ENCODE data around the gene RBKS.

RBKS gene

DNA sequence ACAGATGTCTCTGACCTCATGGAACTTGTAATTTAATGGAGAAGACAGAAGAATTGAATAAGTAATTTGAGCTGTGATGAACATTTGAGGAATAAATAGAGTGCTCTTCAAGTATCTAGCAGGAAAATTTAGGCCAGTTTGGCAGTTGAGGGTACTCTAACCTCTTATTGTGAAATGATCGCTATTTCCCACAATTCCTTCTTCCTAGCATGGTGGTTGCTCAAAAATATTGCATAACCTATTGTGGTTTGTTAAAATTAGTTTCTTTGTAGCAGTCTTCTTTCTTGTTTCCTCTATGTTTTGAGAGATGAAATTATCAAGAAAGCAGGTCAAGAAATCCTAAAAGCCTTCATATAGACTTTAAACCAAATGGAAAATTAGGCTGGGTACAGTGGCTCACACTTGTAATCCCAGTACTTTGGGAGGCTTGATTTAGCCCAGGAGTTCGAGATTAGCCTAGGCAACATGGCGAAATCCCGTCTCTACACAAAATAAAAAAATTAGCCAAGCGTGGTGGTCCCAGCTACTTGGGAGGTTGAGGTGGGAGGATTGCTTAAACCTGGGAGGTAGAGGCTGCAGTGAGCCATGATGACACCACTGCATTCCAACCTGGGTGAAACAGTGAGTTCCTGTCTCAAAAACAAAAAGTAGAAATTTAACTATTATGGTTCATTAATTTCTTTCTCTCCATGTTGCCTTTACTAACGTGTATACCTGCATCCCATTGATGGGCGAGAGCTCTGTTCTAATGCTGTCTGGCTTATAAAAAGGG is 58.7 kb downstream of the RBKS start:
- DNase-seq (ENCODE audit: low read depth in 2 of 2), result no peak

DNA sequence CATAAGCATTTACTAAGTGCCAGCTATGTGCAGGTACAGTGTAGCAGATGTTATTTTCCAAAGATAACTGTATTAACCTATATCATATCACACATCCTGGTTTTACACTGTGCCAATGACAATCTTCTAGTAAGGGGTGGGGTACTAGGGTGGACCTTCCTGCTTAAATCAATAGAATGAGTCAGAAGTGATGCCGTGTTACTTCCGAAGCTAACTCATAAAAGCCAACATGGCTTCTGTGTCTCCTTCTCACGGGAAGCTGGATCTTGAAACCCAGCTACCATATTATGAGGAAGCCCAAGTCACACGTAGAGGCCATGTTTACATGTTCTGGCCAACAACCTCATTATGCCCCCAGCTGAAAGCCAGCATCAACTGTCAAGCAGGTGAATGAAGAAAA is 59.5 kb downstream of the RBKS start:
- no peak for DNase-seq (ENCODE audit: low read depth in 2 of 2)

DNA sequence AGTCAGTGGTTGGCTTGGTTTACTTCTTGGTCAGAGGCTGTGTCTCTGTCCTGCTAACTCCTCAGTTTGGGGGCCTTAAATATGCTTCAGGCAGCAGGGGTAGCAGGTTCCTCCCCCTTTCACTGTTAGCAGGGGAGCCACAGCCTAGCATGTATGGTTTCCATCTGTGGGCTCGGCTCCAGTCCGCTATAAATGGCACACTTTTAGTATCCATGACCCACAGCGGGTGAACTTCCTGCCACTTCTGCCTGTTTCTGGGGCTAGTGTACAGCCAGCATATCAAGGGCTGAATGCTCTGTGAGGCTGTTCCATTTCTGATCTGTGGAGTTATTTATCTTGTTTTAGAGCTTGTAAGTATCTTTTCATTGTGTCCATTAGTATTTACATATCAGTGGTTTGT is 60.4 kb downstream of the RBKS start:
- DNase-seq (ENCODE audit: low read depth in 2 of 2), result no peak

DNA sequence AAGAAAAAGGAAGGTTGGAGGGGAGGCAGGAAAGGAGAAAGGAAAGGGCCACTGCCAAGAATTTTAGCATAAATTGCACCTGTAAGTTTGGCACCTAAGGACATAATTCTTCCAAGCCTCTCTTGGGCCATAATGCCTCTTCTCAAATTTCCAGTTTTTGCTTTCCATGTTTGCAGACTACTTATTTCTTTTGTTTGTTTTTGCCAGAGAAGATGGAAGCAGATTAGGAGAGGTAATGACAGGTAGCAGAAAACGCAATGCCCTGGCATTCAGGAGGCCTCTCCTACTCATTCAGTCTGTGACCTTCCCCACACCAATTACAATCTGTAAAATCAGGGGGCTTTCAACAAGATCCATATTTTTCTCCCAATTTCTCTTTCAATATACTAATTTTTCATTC is 61.9 kb downstream of the RBKS start:
- DNase-seq (ENCODE audit: low read depth in 2 of 2), result no peak

DNA sequence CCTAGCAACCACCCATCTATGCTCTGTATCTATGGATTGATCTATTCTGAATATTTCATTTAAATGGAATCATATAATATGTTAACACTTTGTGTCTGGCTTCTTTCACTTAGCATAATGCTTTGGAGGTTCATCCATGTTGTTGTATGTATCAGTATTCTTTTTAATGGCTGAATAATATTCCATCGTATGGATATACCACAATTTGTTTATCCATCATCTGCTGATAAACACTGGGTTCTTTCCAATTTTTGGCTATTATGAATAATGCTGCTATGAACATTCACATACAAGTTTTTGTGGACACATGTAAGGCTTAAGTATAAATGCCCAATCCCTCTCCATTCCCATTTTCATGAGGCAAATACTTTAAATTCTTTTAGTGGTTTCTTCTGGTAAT is 65.8 kb downstream of the RBKS start:
- DNase-seq (ENCODE audit: low read depth in 2 of 2), result no peak

DNA sequence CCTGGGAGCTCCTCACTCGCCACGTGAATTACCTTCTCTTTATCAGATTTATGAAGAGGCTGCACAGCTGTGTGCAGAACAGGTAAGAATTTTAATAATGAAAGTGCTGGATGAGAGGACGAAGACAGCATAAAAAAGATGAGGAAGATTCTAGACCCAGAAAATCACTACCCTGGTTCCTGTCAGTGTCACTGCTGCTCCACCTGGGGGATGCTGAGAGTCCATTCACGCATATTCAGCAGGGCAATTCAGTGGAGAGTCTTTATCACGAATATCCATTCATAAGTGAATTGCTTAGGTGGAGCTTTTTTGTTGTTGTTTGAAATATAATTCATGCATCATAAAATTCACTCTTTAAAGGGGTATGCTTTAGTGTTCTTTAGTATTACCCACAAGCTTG is 66.6 kb downstream of the RBKS start:
- DNase-seq (ENCODE audit: low read depth in 2 of 2), result no peak

DNA sequence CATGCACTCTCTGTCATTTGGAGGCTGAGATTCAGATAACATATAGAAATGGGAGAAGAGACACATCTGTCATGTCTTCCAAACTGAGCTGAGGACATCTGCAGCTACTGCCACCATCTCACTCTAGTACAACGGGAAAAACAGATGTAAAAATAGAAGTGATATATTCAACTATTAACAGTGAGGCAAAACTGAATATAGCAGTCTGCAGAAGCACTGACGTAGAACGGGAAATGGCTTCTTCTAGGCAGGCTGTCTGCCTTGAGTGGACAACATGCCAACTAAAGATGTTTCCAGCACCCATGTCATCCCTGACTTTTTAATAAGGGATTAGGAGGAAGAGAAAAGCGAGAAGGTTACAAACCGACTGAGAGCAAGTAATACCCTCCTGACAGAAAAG is 67.1 kb downstream of the RBKS start:
- no peak for DNase-seq (ENCODE audit: low read depth in 2 of 2)

DNA sequence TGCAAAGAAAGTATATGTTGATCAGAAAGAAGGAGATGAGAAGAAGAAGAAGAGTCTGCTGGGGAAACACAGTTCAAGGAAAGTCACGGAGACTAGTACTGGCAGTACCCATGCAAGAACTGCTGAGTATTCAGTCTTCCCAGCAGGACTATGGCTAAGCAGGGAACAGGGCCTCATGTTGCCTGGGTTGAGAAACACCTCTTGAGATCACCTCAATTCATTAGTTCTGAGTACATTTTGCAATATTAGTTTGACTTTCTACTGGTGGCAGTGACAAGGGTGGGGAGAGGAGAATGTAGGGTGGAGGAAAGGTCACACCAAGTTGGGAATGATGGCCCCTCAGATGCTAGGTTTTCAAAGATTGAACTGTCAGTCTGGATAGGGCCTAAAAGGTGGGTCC is 68.1 kb downstream of the RBKS start:
- DNase-seq (ENCODE audit: low read depth in 2 of 2), result no peak

DNA sequence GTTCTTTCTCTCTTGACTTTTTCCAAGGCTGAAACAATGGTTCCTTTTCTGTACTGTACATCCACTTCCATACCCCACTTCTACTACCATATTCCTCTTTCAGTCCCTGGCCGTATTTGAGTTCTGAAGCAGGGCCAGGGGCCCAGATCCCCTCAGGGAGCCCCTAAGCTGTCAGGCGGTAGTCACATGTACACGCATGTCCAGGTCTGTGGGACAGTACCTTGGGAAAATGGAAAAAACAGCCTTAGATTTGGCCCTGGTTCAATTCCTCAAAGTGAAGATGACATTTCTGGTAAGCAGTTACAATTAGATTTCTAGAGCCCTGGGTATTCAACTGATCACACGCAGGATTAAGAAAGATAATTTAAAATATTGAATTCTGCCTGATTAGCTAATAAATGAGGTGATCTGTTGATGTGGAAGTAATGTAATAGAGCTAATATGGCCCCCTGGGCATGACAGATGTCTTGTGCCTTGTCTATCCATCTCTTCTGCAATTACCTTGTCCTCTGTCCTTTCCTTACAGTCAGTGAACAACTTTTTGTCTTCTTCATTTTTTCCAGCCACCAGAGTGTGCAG is 74.2 kb downstream of the RBKS start:
- no peak for DNase-seq (ENCODE audit: low read depth in 2 of 2)

DNA sequence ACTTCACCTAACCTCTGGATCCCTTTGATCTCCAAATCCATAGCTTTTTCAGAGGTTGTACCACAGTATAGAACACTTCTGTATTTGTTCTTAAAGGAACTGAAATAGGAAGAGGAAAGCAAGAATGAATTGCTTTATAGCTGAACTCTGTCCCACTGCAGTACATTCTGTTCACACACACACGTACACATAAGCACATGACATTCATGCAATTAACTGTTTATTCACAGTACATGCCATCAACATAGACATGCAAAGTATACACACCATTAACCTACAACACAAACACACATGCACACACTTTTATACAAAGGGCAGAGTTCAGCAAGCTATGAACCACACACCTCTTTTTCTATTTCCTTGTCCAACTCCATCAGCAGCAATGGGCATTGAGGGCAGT is 75.4 kb downstream of the RBKS start:
- no peak for DNase-seq (ENCODE audit: low read depth in 2 of 2)

DNA sequence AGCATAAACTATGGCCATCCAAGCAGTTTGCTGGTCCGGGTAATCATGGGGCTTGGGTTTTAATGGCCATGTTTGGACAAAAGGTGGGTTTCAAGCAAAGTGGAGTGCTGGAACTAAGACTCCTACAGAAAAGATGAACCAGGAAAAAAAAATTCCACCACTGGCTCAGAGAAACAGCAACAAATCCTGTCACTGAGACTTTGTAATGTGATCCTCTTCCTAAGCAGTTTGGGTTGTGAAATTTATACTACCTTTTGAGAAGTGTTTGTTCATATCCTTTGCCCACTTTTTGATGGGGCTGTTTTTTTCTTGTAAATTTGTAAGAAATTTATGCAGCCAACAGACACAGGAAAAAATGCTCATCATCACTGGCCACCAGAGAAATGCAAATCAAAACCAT is 78.4 kb downstream of the RBKS start:
- DNase-seq (ENCODE audit: low read depth in 2 of 2), result no peak

DNA sequence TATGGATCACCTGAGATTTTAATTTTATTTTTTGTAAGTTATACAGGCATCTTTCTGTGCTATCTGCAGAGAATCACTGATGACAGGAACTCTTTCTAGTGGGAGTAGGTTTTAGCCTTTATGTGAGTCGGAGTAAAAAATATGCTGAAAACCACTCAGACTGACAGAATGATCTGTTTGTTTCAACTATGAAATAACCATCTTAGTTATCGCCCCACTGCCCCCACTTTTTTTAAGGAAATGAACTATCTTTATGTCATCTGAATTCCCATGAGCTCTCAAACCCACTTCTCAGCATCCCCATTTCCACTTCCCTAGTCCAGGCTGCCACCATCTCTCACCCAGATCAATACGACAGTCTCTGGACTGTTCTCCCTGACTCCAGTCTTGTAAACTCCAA is 79.7 kb downstream of the RBKS start:
- no peak for DNase-seq (ENCODE audit: low read depth in 2 of 2)

DNA sequence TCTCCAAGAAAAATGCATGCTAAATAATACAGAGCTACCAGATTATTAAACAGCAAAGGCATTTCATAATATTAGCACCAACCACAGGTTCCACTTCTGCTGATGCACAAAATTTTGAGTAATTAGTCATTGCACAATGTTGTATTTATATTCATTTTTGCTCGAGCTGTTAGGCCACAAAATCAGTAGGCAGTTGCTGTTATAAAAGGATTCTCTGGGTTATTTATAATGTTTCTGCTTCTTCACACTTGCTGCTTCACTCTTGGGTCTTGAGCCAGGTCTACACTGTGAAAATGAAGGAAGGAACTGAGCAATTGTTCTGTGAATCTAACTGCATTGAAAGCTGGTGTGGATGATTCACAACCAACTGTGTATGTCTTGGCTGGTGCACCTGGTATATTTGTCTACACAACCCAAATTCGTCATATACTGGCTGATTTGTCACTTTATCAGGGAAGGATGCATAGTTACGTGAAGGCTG is 80.4 kb downstream of the RBKS start:
- DNase-seq (ENCODE audit: low read depth in 2 of 2), result no peak

DNA sequence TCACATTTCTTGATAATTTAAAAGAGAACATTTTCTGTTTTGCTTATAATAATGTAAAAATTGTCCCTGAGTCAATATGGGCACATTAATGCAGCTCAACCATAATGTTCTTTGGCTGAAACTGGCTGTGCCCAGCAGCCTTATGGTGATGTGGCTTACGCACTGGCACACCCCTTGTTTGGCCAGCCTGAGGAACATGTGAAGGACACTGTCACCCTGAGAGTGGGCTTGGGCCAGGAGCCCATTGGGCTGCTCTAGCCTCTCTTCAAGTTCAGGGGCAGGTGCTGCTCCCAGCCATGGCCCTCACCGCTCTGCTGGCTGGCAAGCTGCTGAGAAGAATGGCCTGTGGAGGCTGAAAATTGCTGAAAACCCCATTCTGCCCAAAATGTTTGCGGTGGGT is 81.2 kb downstream of the RBKS start:
- DNase-seq (ENCODE audit: low read depth in 2 of 2), result no peak

DNA sequence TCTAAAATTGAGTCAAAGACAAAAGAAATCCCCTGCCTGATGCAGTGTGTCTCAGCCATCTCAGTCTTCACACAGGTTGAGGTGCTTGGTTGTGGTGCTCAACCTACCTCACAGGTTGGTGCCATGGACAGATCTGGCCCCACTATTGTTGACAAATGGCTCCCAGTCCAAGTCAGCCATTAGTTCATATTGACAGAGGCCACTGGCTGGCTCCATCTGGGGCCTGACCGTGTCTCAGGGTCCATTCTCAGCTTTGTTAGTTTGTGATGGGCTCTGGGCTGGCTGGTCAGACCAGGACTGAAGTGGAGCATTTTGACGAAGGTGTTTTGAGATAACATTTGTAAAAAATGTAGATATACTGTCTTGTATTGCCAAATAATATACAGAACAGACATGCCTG is 81.8 kb downstream of the RBKS start:
- DNase-seq (ENCODE audit: low read depth in 2 of 2), result no peak

DNA sequence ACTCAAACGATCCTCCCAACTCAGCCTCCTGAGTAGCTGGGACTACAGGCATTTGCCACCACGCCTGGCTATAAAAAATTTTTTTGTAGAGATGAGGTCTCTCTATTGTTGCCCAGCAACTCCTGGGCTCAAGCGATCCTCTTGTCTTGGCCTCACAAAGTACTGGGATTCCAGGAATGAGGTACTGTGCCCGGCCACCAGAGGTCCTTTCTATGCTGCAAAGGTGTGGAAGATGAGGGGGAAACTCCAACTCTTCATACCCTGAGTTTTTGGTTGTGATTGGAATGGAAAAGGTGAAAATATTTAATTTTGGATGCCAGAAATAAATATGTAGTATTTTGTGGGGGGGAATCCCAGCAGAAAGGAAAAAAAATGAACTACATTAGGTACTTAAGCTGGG is 82.7 kb downstream of the RBKS start:
- DNase-seq (ENCODE audit: low read depth in 2 of 2), result no peak

DNA sequence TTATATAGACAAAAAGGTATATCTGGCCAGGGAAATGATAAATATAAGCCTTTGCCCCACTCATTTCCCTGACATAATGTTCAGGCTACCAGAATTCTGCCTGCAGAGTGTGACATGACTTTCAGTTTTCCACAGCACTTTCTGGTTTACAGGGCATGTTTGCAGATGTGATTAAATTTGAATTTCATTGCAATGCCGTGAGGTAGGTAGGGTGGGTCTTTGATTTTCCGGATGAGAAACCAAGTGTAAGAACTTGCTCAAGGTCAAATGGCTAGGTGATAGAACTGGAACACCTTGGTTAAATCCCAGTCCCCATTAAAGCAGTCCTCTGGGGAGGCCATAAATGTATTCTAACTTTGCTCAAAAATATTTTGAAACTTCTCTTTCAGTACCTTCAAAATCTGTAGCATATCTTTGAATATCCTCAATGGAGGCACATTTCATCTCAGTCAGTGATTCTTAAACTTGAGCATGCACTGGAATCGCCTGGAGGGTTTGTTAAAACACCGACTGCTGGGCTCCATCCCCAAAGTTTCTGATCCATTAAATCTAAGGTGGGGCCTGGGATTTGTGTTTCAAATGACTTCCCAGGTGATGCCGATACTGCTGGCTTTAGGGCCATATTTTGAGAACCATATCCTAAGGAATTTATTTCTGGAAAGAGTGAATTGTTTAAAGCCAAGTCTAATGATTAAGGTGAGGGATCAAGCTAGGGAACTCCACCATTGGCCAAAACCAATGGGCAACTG is 83.7 kb downstream of the RBKS start:
- no peak for DNase-seq (ENCODE audit: low read depth in 2 of 2)

DNA sequence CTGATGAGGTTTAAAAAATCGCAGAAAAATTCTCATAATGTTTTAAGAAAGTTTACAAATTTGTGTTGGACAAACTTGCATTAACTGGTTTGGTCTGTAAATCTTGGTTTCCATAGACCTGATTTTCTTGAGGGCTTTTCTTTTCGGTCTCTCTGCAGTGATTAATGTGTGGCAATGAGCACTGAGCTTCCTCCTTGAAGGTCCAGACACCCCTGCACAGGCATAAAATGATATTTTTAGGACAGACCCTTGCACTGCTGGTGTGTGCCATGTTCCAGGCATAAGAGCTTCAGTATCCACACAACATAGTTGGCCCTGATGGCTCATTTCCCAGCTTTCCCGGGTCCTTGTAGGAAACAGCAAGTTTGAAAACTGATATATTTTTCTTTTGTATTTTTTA is 85.0 kb downstream of the RBKS start:
- no peak for DNase-seq (ENCODE audit: low read depth in 2 of 2)

DNA sequence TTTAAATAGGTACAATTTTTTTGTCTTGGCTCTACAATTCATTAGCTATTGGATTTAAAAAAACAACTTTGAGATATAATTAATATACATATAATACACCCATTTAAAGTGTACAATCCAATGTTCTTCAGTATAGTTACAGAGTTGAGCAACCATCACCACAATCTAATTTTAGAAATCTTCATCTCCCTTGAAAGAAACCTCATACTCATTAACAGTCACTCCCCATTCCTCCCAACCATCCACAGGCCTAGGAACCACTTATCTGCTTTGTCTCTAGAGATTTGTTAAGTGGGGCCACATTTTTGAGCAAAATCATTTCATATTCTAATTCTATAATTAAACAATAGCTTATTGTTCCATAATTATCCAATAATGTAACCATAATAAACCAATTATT is 86.0 kb downstream of the RBKS start:
- DNase-seq (ENCODE audit: low read depth in 2 of 2), result no peak

DNA sequence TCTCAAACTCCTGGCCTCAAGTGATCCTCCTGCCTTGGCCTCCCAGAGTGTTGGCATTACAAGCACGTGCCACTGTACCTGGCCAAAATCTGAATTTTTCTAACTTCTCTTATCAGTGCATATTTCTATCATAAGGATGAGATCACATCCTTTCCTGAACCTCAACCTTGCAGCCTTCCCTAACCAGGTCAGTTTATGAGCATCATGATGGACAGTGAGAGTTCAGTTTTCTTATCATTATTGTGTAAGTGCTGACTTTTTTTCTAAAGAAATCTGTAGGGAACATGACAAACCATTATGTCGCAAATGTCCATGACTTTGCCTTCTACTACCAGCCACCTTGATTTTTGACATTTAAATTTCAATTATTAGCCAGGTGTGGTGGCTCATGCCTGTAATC is 87.1 kb downstream of the RBKS start:
- no peak for DNase-seq (ENCODE audit: low read depth in 2 of 2)

DNA sequence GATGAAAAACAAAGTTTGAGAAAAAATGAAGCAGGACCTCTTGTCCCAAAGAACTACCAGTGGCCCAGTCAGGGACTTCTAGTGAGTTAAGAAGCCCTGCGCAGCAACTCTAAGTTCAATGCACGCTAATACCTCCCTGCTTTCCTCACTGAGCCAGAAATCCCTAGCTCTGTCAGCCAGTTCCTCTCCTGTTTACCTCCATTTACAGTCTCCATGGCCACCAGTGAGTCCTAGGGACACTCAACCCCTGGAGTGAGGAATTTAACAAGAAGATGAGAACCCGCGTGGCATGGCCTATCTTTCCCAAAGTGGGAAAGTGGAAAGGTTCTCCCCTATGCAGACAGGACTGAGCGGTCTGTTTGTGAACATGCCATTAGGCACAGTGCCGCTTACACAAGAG is 87.6 kb downstream of the RBKS start:
- no peak for DNase-seq (ENCODE audit: low read depth in 2 of 2)

DNA sequence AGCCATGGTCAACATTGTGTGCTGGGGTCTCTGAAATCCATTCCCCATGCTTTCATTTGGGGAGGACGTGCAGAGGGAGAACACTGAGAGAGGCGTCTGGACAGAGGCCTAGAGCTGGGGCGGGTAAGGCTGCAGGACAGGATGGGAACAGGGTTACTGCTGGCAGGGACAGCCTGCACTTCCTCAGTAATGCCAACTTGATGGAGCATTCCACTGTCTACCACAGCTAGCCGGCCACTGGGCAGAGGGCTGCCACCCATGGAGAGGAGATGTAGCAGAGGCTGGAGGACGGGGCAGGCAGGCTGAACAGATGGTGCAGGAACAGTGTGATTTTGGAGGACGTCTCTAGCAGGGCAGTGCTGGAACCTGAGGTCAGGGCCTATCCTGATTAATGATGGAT is 89.3 kb downstream of the RBKS start:
- DNase-seq (ENCODE audit: low read depth in 2 of 2), result no peak

DNA sequence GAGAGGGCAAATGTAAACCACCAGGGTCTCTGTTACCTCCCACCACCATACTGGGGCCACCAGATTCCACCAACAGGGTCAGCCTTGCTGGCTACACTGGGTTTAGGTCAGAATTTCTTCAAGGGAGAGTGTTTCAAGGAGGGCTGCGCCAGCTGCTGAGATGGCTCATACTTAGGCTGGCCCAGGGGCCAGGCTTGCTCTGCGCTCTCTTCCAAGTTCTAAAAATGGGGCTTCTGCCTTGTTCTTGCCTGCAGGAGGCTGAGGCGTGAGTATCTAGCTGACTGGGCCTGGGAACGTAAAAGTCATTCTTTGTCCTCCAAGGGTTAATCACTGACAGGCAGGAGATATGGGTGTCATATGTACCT is 90.6 kb downstream of the RBKS start:
- no peak for DNase-seq (ENCODE audit: low read depth in 2 of 2)
